T-helper 2 cell treated with Interferon-gamma antibody and Interleukin-4, amounts not matched to agents 5 μg/mL and 100 μg/mL, for 36 hours (primary cell): ENCODE results near the gene MRAS.
A peak's percentile ranks its signal among the peaks of the same experiment; 100 is the strongest.

Source experiments
- DNase-seq: peaks from one replicate; pipeline ENCODE4 v3.0.0; 2021; ENCODE audit warnings: low spot score
- H3K27ac Mint-ChIP-seq: one replicate; pipeline ENCODE4 v1.8.0; 2021; ENCODE audit warnings: mild to moderate bottlenecking, mixed read lengths
- H3K27me3 Mint-ChIP-seq: one replicate; pipeline ENCODE4 v1.8.0; 2021; ENCODE audit warnings: low read depth, mixed read lengths
- H3K36me3 Mint-ChIP-seq: one replicate; pipeline ENCODE4 v1.8.0; 2021; ENCODE audit warnings: low read depth, mixed read lengths
- H3K4me1 Mint-ChIP-seq: one replicate; pipeline ENCODE4 v1.8.0; 2021; ENCODE audit warnings: low read depth, mixed read lengths
- H3K4me3 Mint-ChIP-seq: one replicate; pipeline ENCODE4 v1.8.0; 2022; ENCODE audit warnings: mild to moderate bottlenecking, moderate library complexity, mixed read lengths
- H3K9me3 Mint-ChIP-seq: one replicate; pipeline ENCODE4 v1.8.0; 2021; ENCODE audit warnings: mixed read lengths

MRAS gene

GRCh38 chr3:138347960-138348753 is at the start of gene MRAS:
MRAS (plus strand) TSS chr3:138348579; CDS start chr3:138372884, 24,305 bp downstream.
- DNase-seq: peak; percentile 28

GRCh38 chr3:138300647-138301046 is 47.7 kb upstream of the MRAS start:
- Mint-ChIP-seq H3K27ac (no peak overlapping the region), H3K4me3 (no peak overlapping the region), H3K27me3 (no peaks in the 10 kb centered on the region), H3K4me1 (peaks cover 2% of the 10 kb centered on the region), H3K9me3 (no peaks in the 10 kb centered on the region), H3K36me3 (peaks cover 13% of the 10 kb centered on the region)
- DNase-seq: no peak

More at GRCh38 chr3:138347960-138348753, at the start of gene MRAS:
- peak within 1 kb of the TSS; percentile 96 for H3K4me3 Mint-ChIP-seq
- peaks cover 48% of the 10 kb centered on the region for H3K27me3 Mint-ChIP-seq
- H3K9me3 Mint-ChIP-seq: no peaks in the 10 kb centered on the region
- peaks cover 5% of the 10 kb centered on the region for H3K4me1 Mint-ChIP-seq
- peak within 1 kb of the TSS; percentile 60 for H3K27ac Mint-ChIP-seq
- H3K36me3 Mint-ChIP-seq: no peaks in the 10 kb centered on the region

- Mint-ChIP-seq H3K36me3 (peaks cover 3% of the 10 kb centered on the region), H3K9me3 (peaks cover 13% of the 10 kb centered on the region), H3K27me3 (no peaks in the 10 kb centered on the region), H3K4me3 (no peak overlapping the region), H3K27ac (no peak overlapping the region), H3K4me1 (no peaks in the 10 kb centered on the region)
- DNase-seq: no peak
Measured at GRCh38 chr3:138303474-138303873, 44.9 kb upstream of the MRAS start.

GRCh38 chr3:138307899-138308298 is 40.5 kb upstream of the MRAS start:
- no peak overlapping the region for H3K4me3 Mint-ChIP-seq
- peaks cover 26% of the 10 kb centered on the region for H3K9me3 Mint-ChIP-seq
- peaks cover 17% of the 10 kb centered on the region for H3K27me3 Mint-ChIP-seq
- H3K4me1 Mint-ChIP-seq: no peaks in the 10 kb centered on the region
- H3K36me3 Mint-ChIP-seq: no peaks in the 10 kb centered on the region
- no peak for DNase-seq
- no peak overlapping the region for H3K27ac Mint-ChIP-seq

GRCh38 chr3:138308783-138309182 is 39.6 kb upstream of the MRAS start:
- peaks cover 20% of the 10 kb centered on the region for H3K27me3 Mint-ChIP-seq
- peaks cover 26% of the 10 kb centered on the region for H3K9me3 Mint-ChIP-seq
- no peak overlapping the region for H3K4me3 Mint-ChIP-seq
- no peak overlapping the region for H3K27ac Mint-ChIP-seq
- H3K4me1 Mint-ChIP-seq: no peaks in the 10 kb centered on the region
- no peak for DNase-seq
- H3K36me3 Mint-ChIP-seq: no peaks in the 10 kb centered on the region

GRCh38 chr3:138310494-138310893 is 37.9 kb upstream of the MRAS start:
- no peak for DNase-seq
- no peak overlapping the region for H3K4me3 Mint-ChIP-seq
- no peaks in the 10 kb centered on the region for H3K36me3 Mint-ChIP-seq

GRCh38 chr3:138314751-138315150 is 33.6 kb upstream of the MRAS start:
- peaks cover 11% of the 10 kb centered on the region for H3K9me3 Mint-ChIP-seq
- no peaks in the 10 kb centered on the region for H3K4me1 Mint-ChIP-seq
- no peaks in the 10 kb centered on the region for H3K36me3 Mint-ChIP-seq
- H3K27me3 Mint-ChIP-seq: peaks cover 20% of the 10 kb centered on the region
- no peak overlapping the region for H3K27ac Mint-ChIP-seq
- no peak for DNase-seq
- H3K4me3 Mint-ChIP-seq: no peak overlapping the region

More at GRCh38 chr3:138310494-138310893, 37.9 kb upstream of the MRAS start:
- peaks cover 26% of the 10 kb centered on the region for H3K9me3 Mint-ChIP-seq
- peaks cover 20% of the 10 kb centered on the region for H3K27me3 Mint-ChIP-seq
- no peaks in the 10 kb centered on the region for H3K4me1 Mint-ChIP-seq
- no peak overlapping the region for H3K27ac Mint-ChIP-seq

GRCh38 chr3:138317687-138318086 is 30.7 kb upstream of the MRAS start:
- no peak overlapping the region for H3K27ac Mint-ChIP-seq
- peaks cover 9% of the 10 kb centered on the region for H3K4me1 Mint-ChIP-seq
- no peak overlapping the region for H3K4me3 Mint-ChIP-seq
- H3K9me3 Mint-ChIP-seq: no peaks in the 10 kb centered on the region
- DNase-seq: no peak
- peaks cover 4% of the 10 kb centered on the region for H3K27me3 Mint-ChIP-seq
- no peaks in the 10 kb centered on the region for H3K36me3 Mint-ChIP-seq

- no peaks in the 10 kb centered on the region for H3K27me3 Mint-ChIP-seq
- no peak overlapping the region for H3K27ac Mint-ChIP-seq
- peaks cover 33% of the 10 kb centered on the region for H3K4me1 Mint-ChIP-seq
Measured at GRCh38 chr3:138323971-138324370, 24.4 kb upstream of the MRAS start.

GRCh38 chr3:138325990-138326389 is 22.4 kb upstream of the MRAS start:
- no peaks in the 10 kb centered on the region for H3K9me3 Mint-ChIP-seq
- H3K27me3 Mint-ChIP-seq: no peaks in the 10 kb centered on the region
- H3K36me3 Mint-ChIP-seq: no peaks in the 10 kb centered on the region
- no peak overlapping the region for H3K4me3 Mint-ChIP-seq
- H3K27ac Mint-ChIP-seq: no peak overlapping the region
- no peak for DNase-seq
- H3K4me1 Mint-ChIP-seq: peaks cover 39% of the 10 kb centered on the region

More at GRCh38 chr3:138323971-138324370, 24.4 kb upstream of the MRAS start:
- Mint-ChIP-seq H3K36me3 (no peaks in the 10 kb centered on the region), H3K9me3 (no peaks in the 10 kb centered on the region), H3K4me3 (no peak overlapping the region)
- no peak for DNase-seq

- no peak overlapping the region for H3K4me3 Mint-ChIP-seq
- no peak overlapping the region for H3K27ac Mint-ChIP-seq
- H3K27me3 Mint-ChIP-seq: no peaks in the 10 kb centered on the region
- H3K36me3 Mint-ChIP-seq: no peaks in the 10 kb centered on the region
- DNase-seq: no peak
- H3K4me1 Mint-ChIP-seq: peaks cover 35% of the 10 kb centered on the region
- no peaks in the 10 kb centered on the region for H3K9me3 Mint-ChIP-seq
Measured at GRCh38 chr3:138326866-138327595, 21.3 kb upstream of the MRAS start.

GRCh38 chr3:138327831-138328230 is 20.5 kb upstream of the MRAS start:
- DNase-seq: no peak
- Mint-ChIP-seq H3K27me3 (peaks cover 3% of the 10 kb centered on the region), H3K4me3 (no peak overlapping the region), H3K9me3 (no peaks in the 10 kb centered on the region), H3K36me3 (no peaks in the 10 kb centered on the region), H3K27ac (no peak overlapping the region), H3K4me1 (peaks cover 33% of the 10 kb centered on the region)

- H3K4me1 Mint-ChIP-seq: peaks cover 30% of the 10 kb centered on the region
- no peaks in the 10 kb centered on the region for H3K36me3 Mint-ChIP-seq
- DNase-seq: no peak
- no peak overlapping the region for H3K27ac Mint-ChIP-seq
- peak overlapping the region; percentile 90 for H3K4me3 Mint-ChIP-seq
- peaks cover 3% of the 10 kb centered on the region for H3K27me3 Mint-ChIP-seq
- no peaks in the 10 kb centered on the region for H3K9me3 Mint-ChIP-seq
Measured at GRCh38 chr3:138328341-138328740, 20.0 kb upstream of the MRAS start.
